HUES48 (cell line): ENCODE measurements around the gene EPHA3.

Experiments used
- H3K27ac ChIP-seq: one replicate; pipeline ENCODE4 v1.7.0; 2013; ENCODE audit warnings: low read depth, low read length, inconsistent platforms
- H3K27me3 ChIP-seq: 2 replicates; pipeline ENCODE4 v1.6.1; 2013; ENCODE audit warnings: mild to moderate bottlenecking, low read length; ENCODE audit not compliant: control insufficient read depth, insufficient read depth
- H3K36me3 ChIP-seq: 2 replicates; pipeline ENCODE4 v1.6.1; 2013; ENCODE audit warnings: low read length; ENCODE audit not compliant: control insufficient read depth, insufficient read depth
- H3K4me1 ChIP-seq: 2 replicates; pipeline ENCODE4 v1.6.1; 2013; ENCODE audit warnings: mild to moderate bottlenecking, low read length; ENCODE audit not compliant: control insufficient read depth, insufficient read depth
- H3K4me3 ChIP-seq: 2 replicates; pipeline ENCODE4 v1.5.1; 2013; ENCODE audit warnings: mild to moderate bottlenecking, low read depth, low read length
- H3K9ac ChIP-seq: 2 replicates; pipeline ENCODE4 v1.6.1; 2013; ENCODE audit warnings: mild to moderate bottlenecking, low read depth, low read length, moderate library complexity
- H3K9me3 ChIP-seq: 2 replicates; pipeline ENCODE4 v1.6.1; 2013; ENCODE audit warnings: low read length; ENCODE audit not compliant: control insufficient read depth, insufficient read depth

Gene EPHA3

GRCh38 chr3:89227634-89228033, 120.2 kb downstream of the EPHA3 start:
- Histone ChIP-seq H3K4me1 (peaks cover 11% of the 10 kb centered on the region; the same call in 1 of the 2 replicates), H3K27ac (no peak overlapping the region), H3K9ac (no peak overlapping the region), H3K4me3 (no peak overlapping the region), H3K36me3 (no peaks in the 10 kb centered on the region), H3K27me3 (no peaks in the 10 kb centered on the region), H3K9me3 (no peaks in the 10 kb centered on the region)

GRCh38 chr3:89232155-89232554, 124.7 kb downstream of the EPHA3 start:
- Histone ChIP-seq H3K36me3 (no peaks in the 10 kb centered on the region), H3K27me3 (no peaks in the 10 kb centered on the region), H3K9ac (no peak overlapping the region), H3K9me3 (no peaks in the 10 kb centered on the region), H3K4me1 (peaks cover 18% of the 10 kb centered on the region), H3K27ac (no peak overlapping the region), H3K4me3 (no peak overlapping the region)

- H3K4me1 ChIP-seq: peaks cover 9% of the 10 kb centered on the region
- no peak overlapping the region for H3K4me3 ChIP-seq
- no peak overlapping the region for H3K9ac ChIP-seq
- H3K36me3 ChIP-seq: no peaks in the 10 kb centered on the region
- H3K9me3 ChIP-seq: no peaks in the 10 kb centered on the region
- H3K27me3 ChIP-seq: no peaks in the 10 kb centered on the region
- H3K27ac ChIP-seq: no peak overlapping the region
Observed at GRCh38 chr3:89234620-89235019, 127.2 kb downstream of the EPHA3 start.

- Histone ChIP-seq H3K36me3 (no peaks in the 10 kb centered on the region), H3K4me1 (peaks cover 6% of the 10 kb centered on the region; the same call in 1 of the 2 replicates), H3K27ac (no peak overlapping the region), H3K9ac (no peak overlapping the region), H3K4me3 (no peak overlapping the region), H3K27me3 (no peaks in the 10 kb centered on the region), H3K9me3 (no peaks in the 10 kb centered on the region)
Observed at GRCh38 chr3:89238846-89239245, 131.4 kb downstream of the EPHA3 start.

GRCh38 chr3:89239774-89240173, 132.4 kb downstream of the EPHA3 start:
- Histone ChIP-seq H3K9ac (no peak overlapping the region), H3K36me3 (no peaks in the 10 kb centered on the region), H3K27ac (no peak overlapping the region), H3K27me3 (no peaks in the 10 kb centered on the region), H3K4me1 (peaks cover 5% of the 10 kb centered on the region; the same call in 1 of the 2 replicates), H3K4me3 (no peak overlapping the region), H3K9me3 (no peaks in the 10 kb centered on the region)

GRCh38 chr3:89245612-89246011, 138.2 kb downstream of the EPHA3 start:
- no peaks in the 10 kb centered on the region for H3K27me3 ChIP-seq
- no peaks in the 10 kb centered on the region for H3K9me3 ChIP-seq
- peaks cover 26% of the 10 kb centered on the region for H3K4me1 ChIP-seq
- H3K36me3 ChIP-seq: no peaks in the 10 kb centered on the region
- H3K4me3 ChIP-seq: no peak overlapping the region
- peak overlapping the region; percentile 65 for H3K27ac ChIP-seq
- H3K9ac ChIP-seq: no peak overlapping the region

GRCh38 chr3:89246326-89246725, 138.9 kb downstream of the EPHA3 start:
- Histone ChIP-seq H3K9ac (no peak overlapping the region), H3K9me3 (no peaks in the 10 kb centered on the region), H3K36me3 (no peaks in the 10 kb centered on the region), H3K4me3 (no peak overlapping the region), H3K27me3 (no peaks in the 10 kb centered on the region), H3K27ac (peak overlapping the region; percentile 65), H3K4me1 (peaks cover 26% of the 10 kb centered on the region)

- Histone ChIP-seq H3K4me1 (peaks cover 20% of the 10 kb centered on the region), H3K9ac (no peak overlapping the region), H3K36me3 (no peaks in the 10 kb centered on the region), H3K27me3 (no peaks in the 10 kb centered on the region), H3K9me3 (no peaks in the 10 kb centered on the region), H3K27ac (no peak overlapping the region), H3K4me3 (no peak overlapping the region)
Observed at GRCh38 chr3:89250742-89251141, 143.3 kb downstream of the EPHA3 start.

- no peaks in the 10 kb centered on the region for H3K27me3 ChIP-seq
- no peak overlapping the region for H3K4me3 ChIP-seq
- no peak overlapping the region for H3K9ac ChIP-seq
Observed at GRCh38 chr3:89252016-89252415, 144.6 kb downstream of the EPHA3 start.

GRCh38 chr3:89252860-89253259, 145.4 kb downstream of the EPHA3 start:
- Histone ChIP-seq H3K27ac (no peak overlapping the region), H3K4me1 (peaks cover 6% of the 10 kb centered on the region; the same call in 1 of the 2 replicates), H3K4me3 (no peak overlapping the region), H3K27me3 (no peaks in the 10 kb centered on the region), H3K9me3 (no peaks in the 10 kb centered on the region), H3K36me3 (no peaks in the 10 kb centered on the region), H3K9ac (no peak overlapping the region)

More at GRCh38 chr3:89252016-89252415, 144.6 kb downstream of the EPHA3 start:
- no peaks in the 10 kb centered on the region for H3K9me3 ChIP-seq
- no peaks in the 10 kb centered on the region for H3K36me3 ChIP-seq
- H3K27ac ChIP-seq: no peak overlapping the region
- peaks cover 7% of the 10 kb centered on the region for H3K4me1 ChIP-seq

- no peak overlapping the region for H3K9ac ChIP-seq
- no peaks in the 10 kb centered on the region for H3K27me3 ChIP-seq
- no peaks in the 10 kb centered on the region for H3K9me3 ChIP-seq
- H3K36me3 ChIP-seq: no peaks in the 10 kb centered on the region
- peaks cover 4% of the 10 kb centered on the region; the same call in 1 of the 2 replicates for H3K4me1 ChIP-seq
- H3K4me3 ChIP-seq: no peak overlapping the region
- no peak overlapping the region for H3K27ac ChIP-seq
Observed at GRCh38 chr3:89256395-89256794, 149.0 kb downstream of the EPHA3 start.

- Histone ChIP-seq H3K27ac (no peak overlapping the region), H3K27me3 (no peaks in the 10 kb centered on the region), H3K9ac (no peak overlapping the region), H3K4me3 (no peak overlapping the region), H3K4me1 (peaks cover 4% of the 10 kb centered on the region; the same call in 1 of the 2 replicates), H3K36me3 (no peaks in the 10 kb centered on the region), H3K9me3 (no peaks in the 10 kb centered on the region)
Observed at GRCh38 chr3:89256882-89257281, 149.5 kb downstream of the EPHA3 start.
